ENCODE measurements around the gene RIN3. TPM values are rescaled to one million over a fixed set of nuclear protein-coding genes. Genes with fewer than 3 reads are reported as not detected.

RIN3 gene
- total RNA-seq, 1 experiment from 2014 or later: not detected

GRCh38 chr14:92549859-92550230 is 36.3 kb downstream of the RIN3 start:
- no peaks in the 10 kb centered on the region for H3K36me3 ChIP-seq (ENCODE audit: insufficient read depth, low read length)
- H3K4me1 ChIP-seq (ENCODE audit: low read length): peaks cover 20% of the 10 kb centered on the region
- no peaks in the 10 kb centered on the region for H3K27me3 ChIP-seq (ENCODE audit: low read length)
- H3K4me3 ChIP-seq (ENCODE audit: low read length): no peak overlapping the region
- no peak for DNase-seq
- no peak overlapping the region for H2AFZ ChIP-seq (ENCODE audit: low read length)
- peaks cover 14% of the 10 kb centered on the region; the same call in 1 of the 2 replicates for H4K20me1 ChIP-seq (ENCODE audit: insufficient read depth, low read depth, low read length)
- no peaks in the 10 kb centered on the region for H3K9me3 ChIP-seq (ENCODE audit: low read length)
- no peak overlapping the region for H3K9ac ChIP-seq (ENCODE audit: low read length)
- no peak overlapping the region for H3K27ac ChIP-seq (ENCODE audit: low read length)
- no peaks in the 10 kb centered on the region for H3K9me2 ChIP-seq (replicated peaks; ENCODE audit: insufficient read depth, low read length)
- no peak overlapping the region for H3K4me2 ChIP-seq (ENCODE audit: low read depth, low read length, poor library complexity, severe bottlenecking)
- H3K79me2 ChIP-seq (ENCODE audit: low read length): no peaks in the 10 kb centered on the region

- 0 out of 2 replicates have a peak overlapping the region, but pooled peaks have one; percentile 14 for H3K4me3 ChIP-seq (ENCODE audit: low read length)
- peaks cover 22% of the 10 kb centered on the region for H3K4me1 ChIP-seq (ENCODE audit: low read length)
- H3K9me3 ChIP-seq (ENCODE audit: low read length): no peaks in the 10 kb centered on the region
- H3K36me3 ChIP-seq (ENCODE audit: insufficient read depth, low read length): no peaks in the 10 kb centered on the region
- peaks cover 14% of the 10 kb centered on the region; the same call in 1 of the 2 replicates for H4K20me1 ChIP-seq (ENCODE audit: insufficient read depth, low read depth, low read length)
- H2AFZ ChIP-seq (ENCODE audit: low read length): no peak overlapping the region
- H3K27ac ChIP-seq (ENCODE audit: low read length): no peak overlapping the region
- no peaks in the 10 kb centered on the region for H3K79me2 ChIP-seq (ENCODE audit: low read length)
- DNase-seq: peak; percentile 85
- no peaks in the 10 kb centered on the region for H3K27me3 ChIP-seq (ENCODE audit: low read length)
- no peaks in the 10 kb centered on the region for H3K9me2 ChIP-seq (replicated peaks; ENCODE audit: insufficient read depth, low read length)
- H3K9ac ChIP-seq (ENCODE audit: low read length): no peak overlapping the region
- peak overlapping the region; percentile 43 for H3K4me2 ChIP-seq (ENCODE audit: low read depth, low read length, poor library complexity, severe bottlenecking)
Measured at GRCh38 chr14:92551044-92551841, 37.7 kb downstream of the RIN3 start.

GRCh38 chr14:92552066-92552465 is 38.5 kb downstream of the RIN3 start:
- H3K4me1 ChIP-seq (ENCODE audit: low read length): peaks cover 24% of the 10 kb centered on the region
- H3K27me3 ChIP-seq (ENCODE audit: low read length): no peaks in the 10 kb centered on the region
- DNase-seq: no peak
- peak overlapping the region; percentile 43 for H3K4me2 ChIP-seq (ENCODE audit: low read depth, low read length, poor library complexity, severe bottlenecking)
- peaks cover 14% of the 10 kb centered on the region; the same call in 1 of the 2 replicates for H4K20me1 ChIP-seq (ENCODE audit: insufficient read depth, low read depth, low read length)
- H3K27ac ChIP-seq (ENCODE audit: low read length): no peak overlapping the region
- H3K9me3 ChIP-seq (ENCODE audit: low read length): no peaks in the 10 kb centered on the region
- no peaks in the 10 kb centered on the region for H3K9me2 ChIP-seq (replicated peaks; ENCODE audit: insufficient read depth, low read length)
- no peaks in the 10 kb centered on the region for H3K79me2 ChIP-seq (ENCODE audit: low read length)
- no peak overlapping the region for H3K4me3 ChIP-seq (ENCODE audit: low read length)
- no peak overlapping the region for H2AFZ ChIP-seq (ENCODE audit: low read length)
- H3K36me3 ChIP-seq (ENCODE audit: insufficient read depth, low read length): no peaks in the 10 kb centered on the region
- H3K9ac ChIP-seq (ENCODE audit: low read length): no peak overlapping the region

GRCh38 chr14:92553438-92553837 is 39.9 kb downstream of the RIN3 start:
- H3K4me2 ChIP-seq (ENCODE audit: low read depth, low read length, poor library complexity, severe bottlenecking): no peak overlapping the region
- H3K9me2 ChIP-seq (replicated peaks; ENCODE audit: insufficient read depth, low read length): no peaks in the 10 kb centered on the region
- H3K9me3 ChIP-seq (ENCODE audit: low read length): no peaks in the 10 kb centered on the region
- H3K79me2 ChIP-seq (ENCODE audit: low read length): no peaks in the 10 kb centered on the region
- DNase-seq: no peak
- H3K27me3 ChIP-seq (ENCODE audit: low read length): no peaks in the 10 kb centered on the region
- H3K9ac ChIP-seq (ENCODE audit: low read length): no peak overlapping the region
- no peaks in the 10 kb centered on the region for H3K36me3 ChIP-seq (ENCODE audit: insufficient read depth, low read length)
- no peak overlapping the region for H3K27ac ChIP-seq (ENCODE audit: low read length)
- no peak overlapping the region for H3K4me3 ChIP-seq (ENCODE audit: low read length)
- H2AFZ ChIP-seq (ENCODE audit: low read length): no peak overlapping the region
- H4K20me1 ChIP-seq (ENCODE audit: insufficient read depth, low read depth, low read length): peaks cover 14% of the 10 kb centered on the region; the same call in 1 of the 2 replicates
- H3K4me1 ChIP-seq (ENCODE audit: low read length): peaks cover 24% of the 10 kb centered on the region

GRCh38 chr14:92555465-92556111 is 42.0 kb downstream of the RIN3 start:
- Histone ChIP-seq H3K9me3 (ENCODE audit: low read length) (no peaks in the 10 kb centered on the region), H3K4me3 (ENCODE audit: low read length) (no peak overlapping the region), H3K79me2 (ENCODE audit: low read length) (no peaks in the 10 kb centered on the region), H3K4me1 (ENCODE audit: low read length) (peaks cover 24% of the 10 kb centered on the region), H4K20me1 (ENCODE audit: insufficient read depth, low read depth, low read length) (peaks cover 20% of the 10 kb centered on the region; the same call in 1 of the 2 replicates), H3K27ac (ENCODE audit: low read length) (no peak overlapping the region), H3K4me2 (ENCODE audit: low read depth, low read length, poor library complexity, severe bottlenecking) (no peak overlapping the region), H3K27me3 (ENCODE audit: low read length) (no peaks in the 10 kb centered on the region), H3K9ac (ENCODE audit: low read length) (no peak overlapping the region), H2AFZ (ENCODE audit: low read length) (no peak overlapping the region), H3K9me2 (replicated peaks; ENCODE audit: insufficient read depth, low read length) (no peaks in the 10 kb centered on the region), H3K36me3 (ENCODE audit: insufficient read depth, low read length) (no peaks in the 10 kb centered on the region)
- DNase-seq: no peak

- DNase-seq: no peak
- no peaks in the 10 kb centered on the region for H3K9me3 ChIP-seq (ENCODE audit: low read length)
- no peak overlapping the region for H3K27ac ChIP-seq (ENCODE audit: low read length)
- H3K79me2 ChIP-seq (ENCODE audit: low read length): no peaks in the 10 kb centered on the region
- no peak overlapping the region for H3K9ac ChIP-seq (ENCODE audit: low read length)
- no peak overlapping the region for H3K4me2 ChIP-seq (ENCODE audit: low read depth, low read length, poor library complexity, severe bottlenecking)
- peaks cover 18% of the 10 kb centered on the region for H3K4me1 ChIP-seq (ENCODE audit: low read length)
- no peak overlapping the region for H3K4me3 ChIP-seq (ENCODE audit: low read length)
- no peak overlapping the region for H2AFZ ChIP-seq (ENCODE audit: low read length)
- H3K36me3 ChIP-seq (ENCODE audit: insufficient read depth, low read length): no peaks in the 10 kb centered on the region
- no peaks in the 10 kb centered on the region for H3K27me3 ChIP-seq (ENCODE audit: low read length)
- H4K20me1 ChIP-seq (ENCODE audit: insufficient read depth, low read depth, low read length): peaks cover 20% of the 10 kb centered on the region; the same call in 1 of the 2 replicates
- no peaks in the 10 kb centered on the region for H3K9me2 ChIP-seq (replicated peaks; ENCODE audit: insufficient read depth, low read length)
Measured at GRCh38 chr14:92556255-92556741, 42.7 kb downstream of the RIN3 start.

- Histone ChIP-seq H3K27me3 (ENCODE audit: low read length) (no peaks in the 10 kb centered on the region), H3K4me2 (ENCODE audit: low read depth, low read length, poor library complexity, severe bottlenecking) (no peak overlapping the region), H4K20me1 (ENCODE audit: insufficient read depth, low read depth, low read length) (peaks cover 16% of the 10 kb centered on the region; the same call in 1 of the 2 replicates), H3K9me2 (replicated peaks; ENCODE audit: insufficient read depth, low read length) (no peaks in the 10 kb centered on the region), H3K79me2 (ENCODE audit: low read length) (no peaks in the 10 kb centered on the region), H3K9ac (ENCODE audit: low read length) (no peak overlapping the region), H3K4me1 (ENCODE audit: low read length) (peaks cover 11% of the 10 kb centered on the region), H2AFZ (ENCODE audit: low read length) (no peak overlapping the region), H3K36me3 (ENCODE audit: insufficient read depth, low read length) (no peaks in the 10 kb centered on the region), H3K4me3 (ENCODE audit: low read length) (no peak overlapping the region), H3K9me3 (ENCODE audit: low read length) (no peaks in the 10 kb centered on the region), H3K27ac (ENCODE audit: low read length) (no peak overlapping the region)
- DNase-seq: no peak
Measured at GRCh38 chr14:92556863-92557543, 43.4 kb downstream of the RIN3 start.

GRCh38 chr14:92557544-92557912 is 43.9 kb downstream of the RIN3 start:
- peaks cover 12% of the 10 kb centered on the region; the same call in 1 of the 2 replicates for H4K20me1 ChIP-seq (ENCODE audit: insufficient read depth, low read depth, low read length)
- H3K4me3 ChIP-seq (ENCODE audit: low read length): no peak overlapping the region
- no peaks in the 10 kb centered on the region for H3K27me3 ChIP-seq (ENCODE audit: low read length)
- H3K4me2 ChIP-seq (ENCODE audit: low read depth, low read length, poor library complexity, severe bottlenecking): no peak overlapping the region
- no peaks in the 10 kb centered on the region for H3K9me2 ChIP-seq (replicated peaks; ENCODE audit: insufficient read depth, low read length)
- no peak overlapping the region for H3K9ac ChIP-seq (ENCODE audit: low read length)
- DNase-seq: no peak
- no peaks in the 10 kb centered on the region for H3K36me3 ChIP-seq (ENCODE audit: insufficient read depth, low read length)
- no peaks in the 10 kb centered on the region for H3K79me2 ChIP-seq (ENCODE audit: low read length)
- H3K9me3 ChIP-seq (ENCODE audit: low read length): no peaks in the 10 kb centered on the region
- no peak overlapping the region for H3K27ac ChIP-seq (ENCODE audit: low read length)
- no peak overlapping the region for H2AFZ ChIP-seq (ENCODE audit: low read length)
- peaks cover 6% of the 10 kb centered on the region; the same call in 1 of the 2 replicates for H3K4me1 ChIP-seq (ENCODE audit: low read length)
